Measurements from ENCODE around the gene CR1L.

GRCh38 chr1:207646171-207646570 is 1.2 kb downstream of the CR1L start:
- no peak for TF ChIP-seq CTCF (IDR thresholded peaks at IDR 0.05; ENCODE audit: poor library complexity)
- TF ChIP-seq EZH2 (IDR thresholded peaks at IDR 0.05; ENCODE audit: borderline replicate concordance): no peak
- TF ChIP-seq EZH2phosphoT487 (IDR thresholded peaks at IDR 0.05; ENCODE audit: low read depth, severe bottlenecking, unreplicated experiment): no peak
